HG02798 (cell line): ENCODE results near the gene CYTH4.

Experiments used
- ATAC-seq: cut with Tn5 transposase; IDR thresholded peaks from one replicate; pipeline ENCODE4 v1.9.1; 2021; ENCODE audit warnings: mild to moderate bottlenecking; ENCODE audit not compliant: unreplicated experiment, poor library complexity

Gene CYTH4

GRCh38 chr22:37308385-37309200, 26.3 kb downstream of the CYTH4 start:
- no peak for ATAC-seq

GRCh38 chr22:37309211-37310074, 27.1 kb downstream of the CYTH4 start:
- ATAC-seq: no peak

GRCh38 chr22:37310075-37310606, 27.8 kb downstream of the CYTH4 start:
- ATAC-seq: no peak

- ATAC-seq: no peak
Observed at GRCh38 chr22:37310815-37311595, 28.7 kb downstream of the CYTH4 start.

- ATAC-seq: no peak
Observed at GRCh38 chr22:37311761-37312312, 29.5 kb downstream of the CYTH4 start.

GRCh38 chr22:37312549-37313183, 30.4 kb downstream of the CYTH4 start:
- ATAC-seq: no peak

- no peak for ATAC-seq
Observed at GRCh38 chr22:37313376-37314314, 31.3 kb downstream of the CYTH4 start.

- no peak for ATAC-seq
Observed at GRCh38 chr22:37314315-37315074, 32.2 kb downstream of the CYTH4 start.

- ATAC-seq: no peak
Observed at GRCh38 chr22:37316405-37316804, 34.1 kb downstream of the CYTH4 start.

- ATAC-seq: no peak
Observed at GRCh38 chr22:37316875-37317371, 34.6 kb downstream of the CYTH4 start.

GRCh38 chr22:37317698-37318210, 35.4 kb downstream of the CYTH4 start:
- no peak for ATAC-seq

- no peak for ATAC-seq
Observed at GRCh38 chr22:37318364-37319109, 36.2 kb downstream of the CYTH4 start.

GRCh38 chr22:37319469-37319868, 37.2 kb downstream of the CYTH4 start:
- no peak for ATAC-seq

GRCh38 chr22:37320726-37321677, 38.7 kb downstream of the CYTH4 start:
- ATAC-seq: no peak

- no peak for ATAC-seq
Observed at GRCh38 chr22:37324340-37325038, 42.2 kb downstream of the CYTH4 start.
